Activated CD4-positive, alpha-beta T cell treated with anti-CD3 and anti-CD28 coated beads, Interleukin-2, Interleukin-4, amounts not matched to agents 100 ng/mL and 50 ng/mL, durations not matched to agents 16 hours and 8 hours (primary cell): ENCODE results near the gene TP53.
"Not testable (repeated sequence)": the region's sequence is repeated elsewhere in the genome, so short reads cannot be mapped to it uniquely, and the experiment has no call there.

Experiments used
- DNase-seq: peaks from one replicate; pipeline ENCODE4 v3.0.0-alpha.2; 2020; ENCODE audit warnings: low spot score

TP53 gene

DNA sequence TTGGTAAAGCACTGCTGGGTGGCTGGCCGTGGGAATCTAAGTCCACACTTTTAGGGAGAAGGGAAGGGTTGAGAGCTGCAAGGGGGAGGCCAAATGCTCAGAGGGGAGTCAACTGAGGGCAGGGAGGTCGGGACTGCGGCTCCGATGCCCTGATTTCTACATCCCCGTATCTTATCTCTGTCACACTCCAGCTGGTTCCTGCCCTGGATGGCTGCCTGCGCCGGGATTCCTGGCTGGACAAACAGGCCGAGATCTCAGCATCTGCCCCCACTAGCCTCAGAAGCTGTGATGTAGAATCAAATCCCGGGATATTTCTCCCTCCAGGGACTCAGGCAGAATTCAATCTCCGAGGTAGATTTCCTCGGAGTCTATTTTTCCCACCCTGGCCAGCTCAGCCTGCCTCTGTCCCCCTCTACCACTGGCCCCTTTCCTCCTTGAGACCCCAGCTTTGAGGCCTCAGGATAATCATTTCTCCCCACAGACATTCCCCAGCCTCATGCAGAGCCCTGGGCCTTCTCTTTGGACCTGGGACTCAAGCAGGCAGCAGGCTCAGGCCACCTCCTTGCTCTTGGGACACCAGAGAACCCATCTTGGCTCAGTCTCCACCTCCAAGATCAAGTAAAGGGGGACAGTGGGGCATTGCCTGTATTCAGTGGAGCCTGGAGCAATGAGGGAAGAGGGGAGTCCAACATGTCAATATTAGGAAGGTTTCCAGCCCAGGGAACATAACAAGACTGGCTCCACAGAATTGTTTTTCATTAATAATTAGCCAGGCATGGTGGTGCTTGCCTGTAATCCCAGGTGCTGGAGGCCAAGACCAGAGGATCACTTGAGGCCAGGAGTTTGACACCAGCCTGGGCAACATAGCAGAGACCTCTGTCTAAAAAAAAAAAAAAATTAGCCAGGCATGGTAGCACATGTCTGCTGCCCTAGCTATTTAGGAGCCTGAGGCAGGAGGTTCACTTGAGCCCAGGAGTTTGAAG is 55.6 kb downstream of the TP53 start:
- DNase-seq: no peak

DNA sequence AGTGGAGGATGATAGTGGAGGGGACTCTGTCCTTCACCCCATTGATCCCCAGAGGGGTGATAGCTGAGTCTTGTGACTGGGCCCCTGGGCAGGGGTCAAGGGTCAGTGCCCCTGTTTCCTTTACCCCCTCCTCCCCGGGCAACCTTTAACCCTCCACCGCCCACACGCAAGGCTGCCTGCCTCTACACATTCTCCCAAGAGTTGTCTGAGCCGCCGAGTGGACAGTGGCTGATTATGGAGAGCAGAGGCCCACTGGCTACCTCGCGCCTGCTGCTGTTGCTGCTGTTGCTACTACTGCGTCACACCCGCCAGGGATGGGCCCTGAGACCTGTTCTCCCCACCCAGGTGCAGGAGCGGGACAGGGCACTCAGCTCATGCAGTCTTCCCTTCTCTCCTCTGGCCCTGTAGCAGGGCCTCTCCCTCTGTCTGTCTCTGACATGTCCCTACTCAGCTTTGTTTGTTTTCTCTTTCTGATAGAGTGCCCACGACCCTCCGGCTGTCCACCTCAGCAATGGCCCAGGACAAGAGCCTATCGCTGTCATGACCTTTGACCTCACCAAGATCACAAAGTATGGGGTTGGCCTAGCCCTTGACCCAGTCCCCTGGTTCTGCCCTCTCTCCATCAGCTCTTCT is 57.2 kb downstream of the TP53 start, which contains the start of gene SHBG:
Gene SHBG (plus strand): TSS at position 197 of the 633 bp plus-strand sequence. CDS start 38 bp downstream, at position 235.
- DNase-seq: no peak

- DNase-seq: peak; percentile 90
These were observed 59.8 kb downstream of the TP53 start, which contains the start of gene SAT2 for GRCh38 chr17:7627250-7628121. SAT2 (minus strand) TSS chr17:7627821; CDS start chr17:7627635, 186 bp downstream.

DNA sequence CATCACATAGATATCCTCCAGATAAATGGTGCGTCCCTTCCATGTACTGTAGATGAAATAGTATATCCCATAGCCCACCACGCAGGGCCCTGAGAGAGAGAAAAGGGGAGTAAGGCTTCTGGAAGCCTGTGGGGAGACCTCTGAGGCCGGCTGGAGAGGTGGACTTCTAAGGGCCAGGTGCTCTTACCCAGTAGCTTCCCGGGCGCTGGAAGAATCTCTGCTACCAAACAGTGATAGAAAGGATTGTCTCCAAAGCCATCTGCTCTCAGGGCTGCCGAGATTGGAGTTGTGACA is 60.4 kb downstream of the TP53 start:
- DNase-seq: no peak

DNA sequence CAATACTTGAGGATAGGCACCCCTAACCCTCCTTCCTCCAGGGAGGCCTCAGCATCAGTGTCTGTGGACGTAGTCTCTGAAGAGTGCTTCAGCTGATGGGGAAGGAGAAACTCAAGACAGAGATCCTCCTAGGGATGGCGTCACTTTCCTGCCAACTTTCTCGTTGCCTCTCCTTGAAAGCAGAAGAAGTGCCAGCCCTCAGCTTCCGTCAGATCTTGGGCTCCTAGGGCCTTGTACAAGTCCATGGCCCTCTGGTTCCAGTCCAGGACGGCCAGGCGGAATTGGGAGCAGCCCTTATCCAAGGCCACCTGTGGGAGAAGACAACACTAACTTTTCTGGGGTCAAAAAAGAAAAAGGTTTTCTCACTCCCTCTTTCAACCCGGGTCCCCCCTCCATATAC is 61.0 kb downstream of the TP53 start:
- DNase-seq: no peak

GRCh38 chr17:7625749-7626148 is 61.5 kb downstream of the TP53 start:
- DNase-seq: not testable (repeated sequence)

GRCh38 chr17:7623661-7624060 is 63.6 kb downstream of the TP53 start:
- no peak for DNase-seq

- DNase-seq: no peak
These were observed 66.5 kb downstream of the TP53 start for GRCh38 chr17:7620835-7621234.

DNA sequence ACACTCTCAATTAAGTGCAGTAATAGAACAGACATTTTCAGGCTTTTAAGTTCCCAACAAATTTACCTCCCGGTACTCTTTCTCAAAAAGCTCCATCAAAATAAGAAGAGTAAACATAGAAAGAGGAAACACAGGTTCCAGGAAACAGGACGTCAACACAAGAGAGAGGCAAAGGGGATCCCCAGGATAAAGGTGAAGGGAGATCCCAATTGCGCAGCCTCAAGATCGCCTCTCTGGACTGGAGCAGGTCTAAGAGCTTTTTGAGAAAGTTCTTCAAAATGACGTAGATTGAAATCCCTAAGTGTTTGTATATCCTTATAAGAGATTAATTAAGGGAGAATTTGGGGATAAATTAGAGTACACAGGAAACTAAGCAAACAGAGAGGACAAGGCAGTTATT is 68.7 kb downstream of the TP53 start:
- DNase-seq: no peak
